22Rv1 (cell line): ENCODE results near the gene MRPS24.

Experiments
- CTCF ChIP-seq: fragments of 450-650 bp; IDR thresholded peaks from 2 replicates; pipeline ENCODE4 v1.5.1; 2017; ENCODE audit warnings: mild to moderate bottlenecking
- ZFX ChIP-seq: fragments of 450-650 bp; IDR thresholded peaks from 2 replicates; pipeline ENCODE4 v1.6.1; 2017; ENCODE audit warnings: antibody characterized with exemption, borderline replicate concordance

DNA sequence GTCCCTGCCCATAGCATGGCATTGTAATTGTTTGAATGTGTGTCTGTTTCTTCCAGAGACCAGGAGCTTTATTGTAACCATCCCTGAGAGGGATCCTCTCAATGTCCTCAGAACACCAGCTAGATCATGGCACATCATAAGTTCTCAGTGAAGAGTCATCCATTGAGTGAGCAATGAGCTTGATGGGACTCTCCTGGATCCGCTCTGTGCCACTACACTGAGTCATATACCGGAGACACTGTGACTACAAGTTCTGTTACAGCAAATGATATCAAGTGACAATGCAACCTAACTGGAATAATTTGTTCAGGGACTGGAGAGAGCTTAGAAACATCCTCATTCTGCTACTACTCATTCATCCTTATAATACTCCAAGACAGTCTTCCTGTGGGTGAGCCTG lies 25.1 kb downstream of the MRPS24 start:
- no peak for TF ChIP-seq CTCF
- no peak for TF ChIP-seq ZFX
